Esophagus squamous epithelium (tissue), 5 donors: ENCODE data around the gene WDR45. TPM values are rescaled to one million over a fixed set of nuclear protein-coding genes. Genes with fewer than 3 reads are reported as not detected.

Experiments
- DNase-seq: peaks from one replicate; lab custom pipeline; 2025; lab: John Stamatoyannopoulos, UW
- H3K27ac ChIP-seq, 4 donors: fragments of 200-600 bp; sonication (generic); one replicate each; pipeline ENCODE4 v1.5.1; 2016 to 2019; ENCODE audit warnings: mild to moderate bottlenecking in 1 of 4
- H3K27me3 ChIP-seq, 4 donors: fragments of 200-600 bp; sonication (generic); 1 replicate in 3 of 4; 2 replicates in 1 of 4; pipeline versions ENCODE4 v1.5.1 to v1.6.0; 2017 to 2021; ENCODE audit warnings: antibody characterized with exemption in 1 of 4
- H3K36me3 ChIP-seq, 3 donors: fragments of 200-600 bp; sonication (generic); one replicate each; pipeline ENCODE4 v1.5.1; 2016 to 2019
- H3K4me1 ChIP-seq, 3 donors: fragments of 200-600 bp; sonication (generic); one replicate each; pipeline ENCODE4 v1.5.1; 2017 to 2019
- H3K4me3 ChIP-seq, 4 donors: fragments of 200-600 bp; sonication (generic); 1 replicate in 3 of 4; 2 replicates in 1 of 4; pipeline ENCODE4 v1.5.1; 2016 to 2019; ENCODE audit warnings: mild to moderate bottlenecking in 2 of 4, moderate library complexity in 1 of 4
- H3K9me3 ChIP-seq, 3 donors: fragments of 200-600 bp; sonication (generic); one replicate each; pipeline ENCODE4 v1.5.1; 2016 to 2019
- POLR2A ChIP-seq, 4 donors: fragments of 450-650 bp; IDR thresholded peaks; one replicate each; pipeline ENCODE4 v1.6.1; 2017; ENCODE audit warnings: antibody characterized with exemption in 4 of 4, mild to moderate bottlenecking in 4 of 4, moderate library complexity in 3 of 4
- WGBS, 2 donors: methylation state at CpG; one replicate each; pipeline ENCODE4 v1.1.5; 2018; 5-methylcytosine and 5-hydroxymethylcytosine counted together
- intact Hi-C: fragments of 100-400 bp; cut with DNase I; formaldehyde crosslinking; loops from one replicate; pipeline ENCODE4 v1.15.0; 2022
- small RNA-seq, 4 donors: library from RNA; depleted of rRNA; stranded (forward); fragments of <200 nt; gene quantifications; one replicate each; pipeline ENCODE3, GENCODE V24; 2016
- total RNA-seq, 4 donors: library from RNA; depleted of rRNA; stranded (reverse); fragments of >200 nt; gene quantifications; one replicate each; pipeline ENCODE4 v1.1.0, GENCODE V29; 2016
- TF ChIP-seq, protein P1 (sequence below), 6 experiments: fragments of 450-650 bp in 4 of 6; fragments of 200-600 bp in 2 of 6; sonication (generic) in 2 of 6; IDR thresholded peaks; one replicate each; pipeline ENCODE4 v1.5.1; 2016 to 2019; ENCODE audit warnings: antibody characterized with exemption in 6 of 6, mild to moderate bottlenecking in 4 of 6, moderate library complexity in 4 of 6
- donor health status: DM: yes; HTN: yes; CAD: no.

The WDR45 gene
- total RNA-seq, 4 donors from 2014 or later = 30.1 to 78.0 (median 37.0) TPM

DNA sequence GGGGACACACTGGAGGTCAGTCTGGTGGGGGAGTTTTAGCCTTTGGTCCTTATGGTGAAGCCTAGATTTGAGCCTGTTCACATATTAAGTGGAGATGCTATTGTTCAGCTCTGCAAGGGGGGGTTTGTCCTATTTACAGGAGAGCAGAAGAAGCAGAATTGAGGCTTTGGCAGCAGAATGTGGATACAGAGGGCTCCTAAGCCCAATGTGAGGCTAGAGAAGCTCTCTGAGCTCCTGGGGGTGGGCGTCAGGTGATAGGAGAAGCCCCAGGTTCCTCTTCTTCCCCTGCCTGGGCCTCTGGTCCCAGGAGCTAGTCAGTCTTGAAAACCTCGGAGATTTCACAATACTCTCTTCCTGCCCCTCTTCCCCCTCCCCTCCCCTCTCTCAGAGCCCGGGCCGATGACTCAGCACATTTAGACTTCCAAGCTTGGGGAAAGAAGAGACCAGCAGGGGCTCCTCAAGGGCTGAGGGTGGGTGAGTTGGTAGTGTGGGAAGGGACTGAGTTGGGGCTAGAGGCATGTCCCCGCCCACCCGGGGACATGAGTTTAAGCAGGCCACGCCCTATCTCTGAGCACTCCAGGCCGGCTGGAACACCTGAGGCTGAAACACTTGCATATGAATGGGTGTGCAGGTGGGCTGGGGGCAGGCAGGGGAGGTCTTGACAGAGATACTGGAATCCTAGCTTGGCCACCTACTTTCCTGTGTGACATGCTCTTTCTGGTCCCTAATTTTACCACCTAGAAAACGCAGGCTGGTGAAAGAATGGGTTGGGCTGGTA lies 39.9 kb downstream of the WDR45 start:
- Histone ChIP-seq H3K4me1 (peaks cover 3 to 40% (median 20%) of the 10 kb centered on the region in 3 donors), H3K4me3 (peak overlapping the region in 3 of 4 donors; percentile 25 to 83 (median 82)), H3K9me3 (no peaks in the 10 kb centered on the region), H3K36me3 (peaks cover 8 to 45% (median 10%) of the 10 kb centered on the region in 3 donors), H3K27me3 (no peaks in the 10 kb centered on the region), H3K27ac (peak overlapping the region; percentile 70 to 99 (median 98))
- intact Hi-C loops = no loop called here
- TF ChIP-seq POLR2A (IDR thresholded peaks at IDR 0.05) = peak in 1 of 4 donors; percentile 18
- TF ChIP-seq, protein P1, sequence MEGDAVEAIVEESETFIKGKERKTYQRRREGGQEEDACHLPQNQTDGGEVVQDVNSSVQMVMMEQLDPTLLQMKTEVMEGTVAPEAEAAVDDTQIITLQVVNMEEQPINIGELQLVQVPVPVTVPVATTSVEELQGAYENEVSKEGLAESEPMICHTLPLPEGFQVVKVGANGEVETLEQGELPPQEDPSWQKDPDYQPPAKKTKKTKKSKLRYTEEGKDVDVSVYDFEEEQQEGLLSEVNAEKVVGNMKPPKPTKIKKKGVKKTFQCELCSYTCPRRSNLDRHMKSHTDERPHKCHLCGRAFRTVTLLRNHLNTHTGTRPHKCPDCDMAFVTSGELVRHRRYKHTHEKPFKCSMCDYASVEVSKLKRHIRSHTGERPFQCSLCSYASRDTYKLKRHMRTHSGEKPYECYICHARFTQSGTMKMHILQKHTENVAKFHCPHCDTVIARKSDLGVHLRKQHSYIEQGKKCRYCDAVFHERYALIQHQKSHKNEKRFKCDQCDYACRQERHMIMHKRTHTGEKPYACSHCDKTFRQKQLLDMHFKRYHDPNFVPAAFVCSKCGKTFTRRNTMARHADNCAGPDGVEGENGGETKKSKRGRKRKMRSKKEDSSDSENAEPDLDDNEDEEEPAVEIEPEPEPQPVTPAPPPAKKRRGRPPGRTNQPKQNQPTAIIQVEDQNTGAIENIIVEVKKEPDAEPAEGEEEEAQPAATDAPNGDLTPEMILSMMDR (IDR thresholded peaks at IDR 0.05) = no peak
- WGBS, 2 donors = 0 to 20% methylated on average over 1 to 7 of the region's 9 CpGs
- no peak for DNase-seq

DNA sequence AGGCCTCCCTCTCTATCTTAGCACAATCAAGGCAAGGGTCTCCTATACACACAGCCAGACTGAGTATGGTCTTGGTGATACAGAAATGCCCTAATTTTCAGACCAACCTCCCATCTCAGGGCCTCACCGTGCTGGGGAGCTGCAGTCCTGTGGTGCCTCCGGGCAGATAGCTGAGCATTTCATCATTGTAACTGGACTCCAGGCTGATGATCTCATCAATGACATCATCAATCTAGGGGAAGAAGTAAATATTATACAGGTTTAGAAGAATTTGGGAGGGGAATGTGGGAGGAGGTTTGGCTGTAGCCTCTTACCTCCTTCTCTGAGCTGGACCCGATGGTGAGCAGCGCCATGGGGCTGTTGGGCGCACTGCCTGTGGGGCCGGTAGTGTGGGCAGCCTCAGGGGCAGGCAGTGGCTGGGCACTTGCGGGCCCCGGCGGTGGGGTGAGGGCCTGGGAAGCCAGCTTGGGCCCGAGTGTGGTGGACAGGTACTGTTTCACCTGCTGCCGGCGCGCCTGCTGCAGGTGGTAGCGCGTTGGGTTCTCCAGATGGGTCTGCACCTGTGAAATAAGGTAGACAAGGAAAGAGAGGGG lies 41.7 kb downstream of the WDR45 start:
- TF ChIP-seq, protein P1 (IDR thresholded peaks at IDR 0.05) = no peak
- no peak for TF ChIP-seq POLR2A (IDR thresholded peaks at IDR 0.05)
- peaks cover 3 to 35% (median 17%) of the 10 kb centered on the region in 3 donors for H3K4me1 ChIP-seq
- WGBS, 2 donors = 98% methylated on average over 5 of the region's 15 CpGs; no CpG with 5 or more reads in 1 of the 2 donors
- H3K36me3 ChIP-seq = peaks cover 12 to 63% (median 17%) of the 10 kb centered on the region in 3 donors
- no peak overlapping the region for H3K4me3 ChIP-seq
- intact Hi-C loops = no loop called here
- H3K27ac ChIP-seq = peak overlapping the region in 1 of 4 donors; percentile 99
- no peaks in the 10 kb centered on the region for H3K9me3 ChIP-seq
- H3K27me3 ChIP-seq = no peaks in the 10 kb centered on the region
- no peak for DNase-seq

DNA sequence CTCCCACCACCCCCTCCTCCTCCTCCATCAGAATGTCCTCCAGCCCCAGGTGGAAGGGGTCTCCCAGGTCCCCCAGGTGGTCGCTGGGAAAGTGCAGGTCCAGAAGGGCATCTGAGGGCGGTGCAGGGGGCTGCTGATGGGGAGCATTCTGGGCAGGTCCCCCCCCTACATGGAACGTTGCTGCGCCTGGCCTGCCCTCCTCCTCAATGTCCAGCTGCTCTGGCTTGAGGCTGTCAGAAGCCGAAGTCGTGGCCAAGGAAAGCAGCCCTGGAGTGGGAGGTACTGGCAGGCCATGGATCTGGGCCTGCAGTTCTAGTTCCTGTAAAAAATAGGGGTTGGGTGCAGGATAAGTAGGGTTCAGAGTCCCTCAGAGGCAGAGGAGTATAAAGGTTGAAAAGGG lies 49.4 kb downstream of the WDR45 start:
- 67% methylated on average over 1 of the region's 6 CpGs; no CpG with 5 or more reads in 1 of the 2 donors for WGBS, 2 donors
- TF ChIP-seq, protein P1 (IDR thresholded peaks at IDR 0.05) = no peak
- TF ChIP-seq POLR2A (IDR thresholded peaks at IDR 0.05) = no peak
- peaks cover 0 to 9% (median 0%) of the 10 kb centered on the region in 3 donors for H3K4me1 ChIP-seq
- no peaks in the 10 kb centered on the region for H3K27me3 ChIP-seq
- H3K4me3 ChIP-seq = no peak overlapping the region
- intact Hi-C loops = no loop called here
- H3K9me3 ChIP-seq = no peaks in the 10 kb centered on the region
- H3K36me3 ChIP-seq = peaks cover 7 to 69% (median 12%) of the 10 kb centered on the region in 3 donors
- DNase-seq = no peak
- peak overlapping the region in 1 of 4 donors; percentile 14 for H3K27ac ChIP-seq

DNA sequence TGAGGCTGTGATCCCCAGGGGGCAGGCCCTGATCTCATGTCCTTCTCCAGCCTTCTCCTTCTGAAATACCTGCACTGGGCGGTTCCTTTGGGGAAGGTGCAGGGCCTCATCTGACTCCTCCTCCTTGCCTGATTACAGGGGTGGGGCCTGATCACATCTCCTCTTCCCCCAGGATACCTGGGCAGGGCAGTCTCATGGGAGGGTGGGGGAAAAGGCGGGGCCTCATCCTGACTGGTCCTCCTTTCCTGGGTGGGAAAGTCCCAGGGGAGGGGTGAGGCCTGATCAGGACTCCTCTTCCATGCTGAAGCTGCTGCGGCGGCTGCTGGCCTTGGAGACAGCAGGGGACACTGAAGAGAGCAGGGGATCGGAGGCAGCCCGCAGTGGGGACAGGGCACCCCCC lies 49.8 kb downstream of the WDR45 start:
- Histone ChIP-seq H3K36me3 (peaks cover 7 to 68% (median 12%) of the 10 kb centered on the region in 3 donors), H3K9me3 (no peaks in the 10 kb centered on the region), H3K27me3 (no peaks in the 10 kb centered on the region), H3K4me1 (peaks cover 0 to 9% (median 0%) of the 10 kb centered on the region in 3 donors), H3K4me3 (no peak overlapping the region), H3K27ac (peak overlapping the region in 1 of 4 donors; percentile 9)
- TF ChIP-seq, protein P1 (IDR thresholded peaks at IDR 0.05) = no peak
- no peak for TF ChIP-seq POLR2A (IDR thresholded peaks at IDR 0.05)
- DNase-seq = no peak
- intact Hi-C loops = no loop called here
- WGBS, 2 donors = 88% methylated on average over 1 of the region's 6 CpGs; no CpG with 5 or more reads in 1 of the 2 donors

Small RNA genes within 50 kb of the gene (small RNA-seq; reads per million reads assigned to genes)
- 0 reads per million in 4 donors for gene RNU4-52P

Other genes starting within 250 kb of the WDR45 start
- 1 to 10 TPM in 2 of 4 donors, under 1 TPM in 1, not detected in 1; 0.44 to 2.3 (median 1.3) TPM for gene PCSK1N, start 244.3 kb downstream of the WDR45 start, total RNA-seq
- gene TIMM17B, start 182.1 kb downstream of the WDR45 start, total RNA-seq = 10 to 100 TPM; 27.1 to 58.9 (median 34.6) TPM
- 10 to 100 TPM; 45.3 to 87.4 (median 53.0) TPM for gene PQBP1, start 182.0 kb downstream of the WDR45 start, total RNA-seq
- 10 to 100 TPM; 13.7 to 28.9 (median 21.0) TPM for gene SLC35A2, start 168.2 kb downstream of the WDR45 start, total RNA-seq
- gene PIM2, start 160.9 kb downstream of the WDR45 start, total RNA-seq = 1 to 10 TPM; 3.3 to 9.7 (median 7.6) TPM
- gene OTUD5, start 122.3 kb downstream of the WDR45 start, total RNA-seq = 10 to 100 TPM; 15.7 to 28.4 (median 24.3) TPM
- under 1 TPM in 3 of 4 donors, not detected in 1; 0.04 to 0.57 (median 0.53) TPM for gene KCND1, start 108.0 kb downstream of the WDR45 start, total RNA-seq
- 10 to 100 TPM; 15.4 to 28.4 (median 22.9) TPM for gene GRIPAP1, start 77.6 kb downstream of the WDR45 start, total RNA-seq
- 10 to 100 TPM; 24.3 to 48.4 (median 43.1) TPM for gene TFE3, start 36.5 kb downstream of the WDR45 start, total RNA-seq
- gene CCDC120, start 20.9 kb downstream of the WDR45 start, total RNA-seq = 10 to 100 TPM; 11.7 to 40.3 (median 22.6) TPM
- gene PRAF2, start 5.9 kb downstream of the WDR45 start, total RNA-seq = 1 to 10 TPM; 2.3 to 9.5 (median 5.9) TPM
- gene GPKOW, start 43.8 kb upstream of the WDR45 start, total RNA-seq = 10 to 100 TPM; 16.2 to 21.5 (median 19.2) TPM
- 10 to 100 TPM in 1 of 4 donors, 1 to 10 TPM in 3; 5.1 to 15.0 (median 8.5) TPM for gene MAGIX, start 82.9 kb upstream of the WDR45 start, total RNA-seq
- gene PLP2, start 92.0 kb upstream of the WDR45 start, total RNA-seq = 100 to 1,000 TPM; 134 to 187 (median 152) TPM
- gene PRICKLE3, start 106.5 kb upstream of the WDR45 start, total RNA-seq = 10 to 100 TPM; 15.7 to 33.8 (median 19.9) TPM
- gene SYP, start 120.3 kb upstream of the WDR45 start, total RNA-seq = under 1 TPM; 0.15 to 0.57 (median 0.37) TPM
- gene CACNA1F, start 153.5 kb upstream of the WDR45 start, total RNA-seq = under 1 TPM in 1 of 4 donors, not detected in 3; 0.38 TPM
- 10 to 100 TPM; 12.3 to 21.3 (median 14.2) TPM for gene CCDC22, start 155.6 kb upstream of the WDR45 start, total RNA-seq
- 1 to 10 TPM in 1 of 4 donors, under 1 TPM in 3; 0.38 to 2.1 (median 0.81) TPM for gene FOXP3, start 184.8 kb upstream of the WDR45 start, total RNA-seq
- 10 to 100 TPM in 1 of 4 donors, 1 to 10 TPM in 3; 4.2 to 10.7 (median 8.0) TPM for gene PPP1R3F, start 189.9 kb upstream of the WDR45 start, total RNA-seq
- gene GAGE10, start 223.8 kb upstream of the WDR45 start, total RNA-seq = not detected
- gene GAGE12J, start 242.2 kb upstream of the WDR45 start, total RNA-seq = not detected